HG03469 (cell line): ENCODE data around the gene TSPAN19.

ENCODE experiments used
- ATAC-seq: cut with Tn5 transposase; IDR thresholded peaks from one replicate; pipeline ENCODE4 v1.9.1; 2021; ENCODE audit warnings: mild to moderate bottlenecking, moderate library complexity, moderate number of reproducible peaks; ENCODE audit not compliant: unreplicated experiment

The TSPAN19 gene

DNA sequence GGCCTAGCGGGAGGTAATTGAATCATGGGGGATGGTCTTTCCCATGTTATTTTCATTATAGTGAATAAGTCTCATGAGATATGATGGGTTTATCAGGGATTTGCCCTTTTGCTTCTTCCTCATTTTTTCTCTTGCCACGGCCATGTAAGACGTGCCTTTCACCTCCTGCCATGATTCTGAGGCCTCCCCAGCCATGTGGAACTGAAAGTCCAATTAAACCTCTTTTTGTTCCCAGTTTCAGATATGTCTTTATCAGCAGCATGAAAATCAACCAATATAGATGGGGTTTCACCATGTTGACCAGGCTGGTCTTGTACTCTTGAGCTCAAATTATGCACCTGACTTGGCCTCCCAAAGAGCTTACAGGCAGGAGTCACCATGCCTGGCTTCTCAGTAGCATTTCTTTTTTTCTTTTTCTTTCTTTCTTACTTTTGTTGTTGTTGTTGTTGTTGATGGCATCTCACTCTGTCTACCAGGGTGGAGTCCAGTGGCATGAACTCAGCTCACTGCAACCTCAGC is 33.2 kb downstream of the TSPAN19 start:
- no peak for ATAC-seq

DNA sequence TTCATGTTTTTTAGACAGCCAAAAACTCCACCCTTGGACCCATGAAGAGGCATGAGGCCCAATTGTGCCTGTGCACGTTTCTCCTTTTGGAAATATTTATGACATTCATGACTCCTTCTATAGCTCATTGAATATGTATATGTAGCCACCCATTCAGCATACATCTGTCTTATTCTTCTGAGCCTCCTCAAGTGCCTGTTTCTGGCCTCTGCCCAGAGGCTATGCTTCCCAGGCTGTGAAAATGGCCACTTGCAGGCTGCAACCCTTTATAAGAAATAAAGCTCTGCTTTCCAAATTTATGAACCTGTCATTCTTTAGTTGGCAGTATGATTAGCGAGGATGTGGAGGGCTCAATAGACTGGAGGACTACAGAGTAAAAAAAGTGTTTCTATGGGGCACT is 35.3 kb downstream of the TSPAN19 start:
- ATAC-seq: no peak

DNA sequence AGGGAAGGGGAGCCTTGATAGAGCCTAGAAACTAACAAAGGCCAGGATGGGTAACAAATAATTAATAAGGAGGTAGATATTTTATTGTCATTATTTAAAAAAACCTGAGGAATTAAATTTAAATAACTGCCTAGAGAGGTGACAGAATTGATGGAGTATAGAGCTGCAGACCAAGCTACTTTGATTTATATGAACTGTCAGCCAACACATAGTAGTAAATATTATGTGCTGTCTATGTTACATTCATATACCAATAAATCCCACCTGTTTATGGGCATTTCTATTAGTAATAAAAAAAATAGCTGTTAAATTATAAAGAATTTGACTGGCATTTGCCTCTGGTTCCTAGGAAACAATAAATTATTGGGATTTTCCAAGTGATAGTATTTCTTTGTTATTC is 37.7 kb downstream of the TSPAN19 start:
- no peak for ATAC-seq

DNA sequence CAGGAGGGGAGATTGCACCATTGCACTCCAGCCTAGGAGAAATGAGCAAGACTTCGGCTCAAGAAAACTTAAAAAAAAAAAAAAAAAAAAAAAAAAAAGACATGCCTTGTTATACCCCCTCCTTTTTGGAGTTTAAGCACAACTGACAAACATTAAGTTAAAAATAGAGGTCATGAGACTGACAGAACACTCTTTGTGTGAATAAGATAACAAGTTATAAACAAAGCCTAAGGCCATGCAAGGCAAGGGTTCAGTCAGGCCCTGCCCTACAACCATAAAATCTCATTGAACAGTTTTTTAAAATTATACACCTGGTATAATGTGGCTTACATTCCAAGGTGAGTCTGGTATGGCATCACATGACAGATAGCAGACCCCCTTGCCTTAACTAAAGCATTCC is 39.3 kb downstream of the TSPAN19 start:
- ATAC-seq: no peak

DNA sequence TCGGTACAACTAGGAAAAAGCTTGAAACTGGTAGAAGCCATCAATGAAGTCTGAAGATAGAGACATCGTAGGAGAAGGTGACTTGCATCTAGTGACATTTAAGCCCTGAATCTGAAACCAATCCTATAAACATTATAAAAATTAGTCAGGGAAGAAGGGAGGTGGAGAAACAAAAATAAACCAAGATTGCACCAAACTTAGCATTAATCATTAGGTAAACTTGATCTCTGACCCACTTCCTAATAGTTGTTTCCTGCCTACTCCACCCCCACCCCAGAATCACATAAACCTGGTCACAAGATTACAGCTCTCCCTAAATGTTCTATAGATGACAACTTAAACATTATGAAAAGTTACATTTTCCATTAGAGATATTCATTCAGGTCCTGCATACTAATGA is 40.4 kb downstream of the TSPAN19 start:
- ATAC-seq: no peak

DNA sequence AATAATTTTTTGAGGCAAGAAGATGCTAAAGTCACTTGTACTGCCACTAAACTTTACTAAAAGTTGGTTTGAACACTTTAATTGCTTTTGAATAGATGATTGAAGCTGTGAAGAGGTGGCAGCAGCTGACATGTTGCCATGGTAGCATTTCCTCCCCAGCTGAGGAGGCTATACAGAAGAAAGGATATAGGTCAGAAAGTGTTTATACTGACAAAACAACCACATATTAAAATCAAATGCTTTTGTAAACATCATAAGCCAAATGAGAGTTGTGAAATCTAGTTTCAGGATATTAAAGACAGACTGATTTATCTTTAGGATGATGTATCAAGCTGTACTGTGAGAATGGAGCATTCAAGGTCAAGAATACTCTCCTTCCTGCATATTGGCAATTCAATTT is 41.7 kb downstream of the TSPAN19 start:
- no peak for ATAC-seq

DNA sequence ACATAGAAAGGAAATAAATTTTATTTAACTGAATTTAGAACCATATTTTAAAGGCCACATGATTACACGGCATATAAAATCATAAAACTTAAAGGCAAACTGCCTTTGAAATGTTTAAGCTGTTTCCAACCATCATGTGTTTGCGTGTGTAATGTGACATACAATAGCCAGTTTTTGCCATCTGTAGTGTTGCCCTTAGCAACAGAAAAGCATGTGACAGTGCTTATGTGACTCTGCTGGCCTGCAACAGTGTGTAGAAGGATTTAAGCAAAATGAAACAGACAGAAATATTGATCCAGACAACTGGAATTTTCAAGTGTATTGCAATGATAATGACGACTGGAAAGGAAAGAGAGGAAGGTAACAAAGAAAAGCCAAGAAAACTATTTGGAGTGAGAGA is 49.5 kb downstream of the TSPAN19 start:
- no peak for ATAC-seq

DNA sequence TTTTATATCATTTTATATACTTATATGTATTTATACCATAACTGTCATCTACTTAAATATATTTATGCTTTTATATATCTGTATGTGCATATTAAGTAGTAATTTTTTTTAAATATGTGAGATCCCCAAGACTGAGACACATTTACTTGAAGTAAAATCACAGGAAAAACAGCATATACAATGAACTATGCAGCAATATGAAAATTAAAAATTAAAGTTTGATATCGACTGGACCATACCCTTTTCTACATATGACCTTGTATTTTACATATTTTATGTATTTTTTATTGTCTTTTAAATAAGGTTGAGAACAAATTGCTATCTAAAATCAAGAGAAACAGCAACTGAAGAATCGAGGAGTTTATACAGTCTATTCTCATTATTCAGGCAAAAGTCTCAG is 50.0 kb downstream of the TSPAN19 start:
- no peak for ATAC-seq

DNA sequence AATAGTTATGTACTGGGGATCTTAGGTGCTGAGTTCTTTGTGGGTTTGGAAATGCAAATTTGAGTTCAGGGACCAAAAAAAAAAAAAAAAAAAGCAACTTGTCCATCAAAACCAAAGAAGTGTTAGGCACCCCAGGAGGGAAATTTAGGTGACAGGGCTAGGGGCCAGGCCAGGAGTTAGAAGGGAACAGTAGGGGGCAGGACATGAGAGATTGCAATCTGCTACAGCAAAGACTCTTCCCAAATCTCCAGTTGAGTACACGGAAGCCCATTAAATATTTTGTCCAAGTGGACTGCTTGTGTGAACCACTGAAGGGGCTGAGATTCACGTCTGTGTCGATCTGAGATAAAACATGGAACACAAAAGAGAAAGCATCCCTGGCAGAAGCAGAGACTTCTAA is 52.8 kb downstream of the TSPAN19 start:
- no peak for ATAC-seq

DNA sequence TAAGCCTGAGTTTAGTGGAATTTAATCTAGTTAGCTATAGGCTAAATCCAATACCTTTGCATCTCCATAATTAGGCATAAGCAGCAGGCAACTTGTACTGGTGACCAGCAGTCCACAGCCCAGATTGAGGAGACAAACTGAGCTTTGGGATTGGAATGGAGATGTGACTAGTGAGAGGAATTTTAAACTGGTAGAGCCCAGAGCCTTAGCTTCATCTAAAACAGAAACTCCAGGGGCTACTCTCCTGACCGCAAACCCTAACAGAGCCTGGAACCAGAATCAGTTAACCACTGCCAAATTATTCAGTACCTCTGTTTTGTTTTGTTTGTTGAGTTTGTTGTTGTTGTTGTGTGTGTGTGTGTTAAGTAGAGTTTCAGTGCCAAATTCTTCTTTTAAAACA is 53.2 kb downstream of the TSPAN19 start:
- no peak for ATAC-seq

DNA sequence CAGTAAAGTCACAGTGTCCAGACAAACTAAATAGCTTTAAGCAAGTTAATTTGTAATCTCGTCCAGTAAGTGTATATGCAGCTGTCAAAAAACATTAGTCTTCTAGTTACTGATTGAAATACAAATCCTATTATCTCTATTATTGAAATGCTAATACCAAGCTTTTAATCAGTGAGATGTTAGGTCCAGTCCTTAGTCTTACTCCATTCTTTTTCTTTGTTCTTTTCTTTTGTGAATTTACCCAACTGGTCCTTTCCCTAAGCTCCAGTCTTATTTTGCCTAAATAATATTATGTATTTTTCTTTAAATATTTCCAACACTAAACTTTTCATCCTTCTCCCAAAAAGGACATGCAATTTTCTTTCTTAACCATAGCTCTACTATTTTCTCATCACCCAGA is 57.2 kb downstream of the TSPAN19 start:
- ATAC-seq: no peak

DNA sequence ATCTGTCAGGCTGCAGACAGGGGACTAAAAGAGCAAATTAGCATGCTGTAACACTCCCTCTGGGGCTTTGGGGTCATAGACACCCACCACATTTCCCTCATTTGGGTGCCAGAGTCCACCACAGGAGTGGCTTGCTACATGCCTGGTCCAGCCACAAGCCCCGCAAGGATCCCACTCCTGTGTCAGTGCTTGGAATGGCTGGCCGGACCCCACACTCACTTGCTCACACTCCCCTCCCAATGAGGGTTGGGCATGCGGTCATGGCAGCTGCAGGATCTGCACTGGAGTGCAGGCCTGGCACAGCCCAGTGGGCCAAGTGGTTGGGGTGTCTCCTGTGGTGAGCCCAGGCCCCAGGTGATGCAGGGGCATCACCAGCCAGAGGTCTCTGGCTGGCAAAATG is 59.9 kb downstream of the TSPAN19 start:
- ATAC-seq: no peak

DNA sequence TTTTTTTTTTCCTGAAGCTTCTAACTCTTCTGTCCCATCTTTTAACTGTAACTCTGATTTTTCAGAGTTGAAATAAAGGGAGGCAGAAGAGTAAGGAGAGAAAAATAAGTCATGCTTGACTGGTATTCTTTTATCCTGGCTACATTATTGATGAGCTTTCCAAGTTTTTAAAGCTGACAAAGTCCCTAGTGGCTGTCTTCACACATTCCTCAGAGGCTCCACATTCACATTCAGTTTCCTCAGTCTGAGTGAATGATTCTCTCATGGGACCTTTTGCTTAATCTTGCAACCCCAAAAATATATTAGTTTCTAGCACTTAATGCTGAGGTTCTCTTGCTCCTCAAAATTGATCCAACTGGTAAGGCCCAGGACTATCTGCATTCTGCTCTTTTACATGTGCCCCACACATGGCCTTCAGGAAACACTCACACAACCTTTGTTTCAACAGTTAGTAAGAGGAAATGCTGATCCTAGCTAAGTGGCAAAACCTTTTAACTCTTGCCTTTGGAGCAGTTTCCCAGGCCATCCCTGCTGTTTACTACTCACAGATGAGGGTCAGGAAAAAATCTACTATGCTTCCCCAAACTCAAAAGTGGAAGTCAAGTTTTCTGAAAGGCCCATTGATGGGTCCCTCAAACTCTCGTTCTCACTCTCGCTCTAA is 61.8 kb downstream of the TSPAN19 start:
- ATAC-seq: no peak

DNA sequence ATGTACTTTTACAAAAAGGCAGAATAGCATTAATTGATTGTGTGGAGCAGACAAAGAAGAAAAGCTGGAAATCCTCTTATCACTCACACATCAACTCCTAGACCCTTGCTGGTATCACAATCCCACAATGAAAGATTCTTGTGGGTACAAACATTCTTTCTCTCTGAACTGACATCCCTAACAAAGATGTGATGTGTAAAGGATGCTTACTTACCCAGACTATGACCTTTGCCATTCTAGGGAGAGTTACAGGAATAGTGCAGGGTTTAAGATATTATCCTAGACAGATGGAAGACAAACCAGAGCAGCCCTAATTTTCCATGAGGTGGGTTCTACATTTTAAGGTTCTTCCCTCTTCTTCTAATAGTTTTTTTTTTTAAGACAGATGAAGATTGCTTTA is 63.1 kb downstream of the TSPAN19 start:
- ATAC-seq: no peak

DNA sequence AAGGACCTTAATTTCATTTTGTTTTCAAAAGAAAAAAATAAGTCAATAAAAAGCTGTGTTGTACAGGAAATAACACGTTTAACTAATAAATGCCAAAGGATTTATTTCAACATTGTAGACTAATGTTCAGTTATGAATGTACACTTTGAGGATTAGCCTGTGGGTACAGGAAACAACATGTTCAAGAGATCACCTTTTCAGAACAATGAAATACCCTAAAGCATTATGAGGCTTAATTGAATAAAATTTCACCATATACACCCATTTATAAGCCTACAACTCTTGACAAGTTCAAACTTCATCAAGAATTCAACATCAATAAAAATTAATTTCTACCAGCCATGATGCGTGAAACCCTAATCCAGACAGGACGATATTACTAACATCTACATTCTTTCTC is 66.9 kb downstream of the TSPAN19 start:
- ATAC-seq: no peak
